NCI-H446 treated with DMSO at 0.1 percent for 48 hours (cell line): ENCODE measurements around the gene CAMK2A.
"Not testable (repeated sequence)": the region's sequence is repeated elsewhere in the genome, so short reads cannot be mapped to it uniquely, and the experiment has no call there.

ENCODE experiments used
- DNase-seq: peaks from one replicate; lab custom pipeline; 2025; lab: John Stamatoyannopoulos, UW

Gene CAMK2A

GRCh38 chr5:150253416-150254208 lies 36.0 kb downstream of the CAMK2A start:
- DNase-seq: no peak

GRCh38 chr5:150252489-150252888 lies 37.1 kb downstream of the CAMK2A start:
- no peak for DNase-seq

- DNase-seq: no peak
Measured at GRCh38 chr5:150251504-150251903, 38.1 kb downstream of the CAMK2A start.

- DNase-seq: no peak
Measured at GRCh38 chr5:150249744-150250143, 39.8 kb downstream of the CAMK2A start.

GRCh38 chr5:150248946-150249345 lies 40.6 kb downstream of the CAMK2A start:
- DNase-seq: no peak

GRCh38 chr5:150248493-150248892 lies 41.1 kb downstream of the CAMK2A start:
- not testable (repeated sequence) for DNase-seq

GRCh38 chr5:150247726-150248125 lies 41.8 kb downstream of the CAMK2A start:
- no peak for DNase-seq

GRCh38 chr5:150246835-150247234 lies 42.7 kb downstream of the CAMK2A start:
- DNase-seq: no peak

GRCh38 chr5:150246429-150246828 lies 43.1 kb downstream of the CAMK2A start:
- DNase-seq: no peak

- no peak for DNase-seq
Measured at GRCh38 chr5:150245808-150246207, 43.8 kb downstream of the CAMK2A start.

GRCh38 chr5:150245111-150245789 lies 44.3 kb downstream of the CAMK2A start:
- no peak for DNase-seq

- DNase-seq: no peak
Measured at GRCh38 chr5:150244209-150244608, 45.4 kb downstream of the CAMK2A start.

GRCh38 chr5:150243590-150243989 lies 46.0 kb downstream of the CAMK2A start:
- DNase-seq: no peak

GRCh38 chr5:150242251-150242894 lies 47.2 kb downstream of the CAMK2A start:
- no peak for DNase-seq

GRCh38 chr5:150241298-150242160 lies 48.0 kb downstream of the CAMK2A start:
- no peak for DNase-seq

- DNase-seq: no peak
Measured at GRCh38 chr5:150239794-150240122, 49.8 kb downstream of the CAMK2A start.

GRCh38 chr5:150239099-150239793 lies 50.3 kb downstream of the CAMK2A start:
- DNase-seq: no peak

- DNase-seq: no peak
Measured at GRCh38 chr5:150238646-150239045, 50.9 kb downstream of the CAMK2A start.

- DNase-seq: no peak
Measured at GRCh38 chr5:150236981-150237754, 52.4 kb downstream of the CAMK2A start.

GRCh38 chr5:150236313-150236712 lies 53.3 kb downstream of the CAMK2A start:
- no peak for DNase-seq

- DNase-seq: no peak
Measured at GRCh38 chr5:150235500-150235854, 54.1 kb downstream of the CAMK2A start.
